SJCRH30 (cell line): ENCODE measurements around the gene SHTN1. TPM values are rescaled to one million over a fixed set of nuclear protein-coding genes. Genes with fewer than 3 reads are reported as not detected.
A peak's percentile ranks its signal among the peaks of the same experiment; 100 is the strongest.

Experiments
- DNase-seq, 2 experiments: peaks; one replicate each; pipeline ENCODE4 v3.0.0-alpha.2; 2015 to 2020
- H3K27ac ChIP-seq: fragments of 250-450 bp; sonication (Bioruptor Pico); 2 replicates; pipeline ENCODE4 v1.5.1; 2020; ENCODE audit warnings: mild to moderate bottlenecking, moderate library complexity
- H3K27me3 ChIP-seq: fragments of 250-450 bp; sonication (Bioruptor Pico); 2 replicates; pipeline ENCODE4 v1.5.1; 2020; ENCODE audit warnings: mild to moderate bottlenecking, moderate library complexity
- H3K36me3 ChIP-seq: fragments of 250-450 bp; sonication (Bioruptor Pico); 2 replicates; pipeline ENCODE4 v1.5.1; 2020; ENCODE audit warnings: mild to moderate bottlenecking, moderate library complexity
- H3K4me1 ChIP-seq: fragments of 250-450 bp; sonication (Bioruptor Pico); 2 replicates; pipeline ENCODE4 v1.5.1; 2020; ENCODE audit warnings: mild to moderate bottlenecking, moderate library complexity
- H3K4me3 ChIP-seq: fragments of 250-450 bp; sonication (Bioruptor Pico); 2 replicates; pipeline ENCODE4 v1.5.1; 2020; ENCODE audit warnings: mild to moderate bottlenecking, moderate library complexity
- H3K9me3 ChIP-seq: fragments of 250-450 bp; sonication (Bioruptor Pico); replicated peaks from 2 replicates; pipeline ENCODE4 v1.5.1; 2020; ENCODE audit warnings: mild to moderate bottlenecking, moderate library complexity
- total RNA-seq: library from RNA; depleted of rRNA; stranded (reverse); fragments of >200 nt; shearing (Covaris generic); gene quantifications from 2 replicates; pipeline ENCODE4 v1.2.3, GENCODE V29; 2014

The SHTN1 gene
- total RNA-seq, 1 experiment from 2014 or later = 8.8 TPM

- Histone ChIP-seq H3K36me3 (no peaks in the 10 kb centered on the region), H3K4me3 (no peak overlapping the region), H3K9me3 (peaks cover 5% of the 10 kb centered on the region), H3K4me1 (no peaks in the 10 kb centered on the region; the same call in 1 of the 2 replicates), H3K27ac (no peak overlapping the region), H3K27me3 (no peaks in the 10 kb centered on the region)
- DNase-seq = no peak
Measured at GRCh38 chr10:116853701-116854100, 151.3 kb downstream of the SHTN1 start.

GRCh38 chr10:116853287-116853686 lies 151.7 kb downstream of the SHTN1 start:
- Histone ChIP-seq H3K9me3 (peaks cover 4% of the 10 kb centered on the region), H3K27me3 (no peaks in the 10 kb centered on the region), H3K4me1 (no peaks in the 10 kb centered on the region; the same call in 1 of the 2 replicates), H3K36me3 (no peaks in the 10 kb centered on the region), H3K4me3 (no peak overlapping the region), H3K27ac (no peak overlapping the region)
- no peak for DNase-seq

DNA sequence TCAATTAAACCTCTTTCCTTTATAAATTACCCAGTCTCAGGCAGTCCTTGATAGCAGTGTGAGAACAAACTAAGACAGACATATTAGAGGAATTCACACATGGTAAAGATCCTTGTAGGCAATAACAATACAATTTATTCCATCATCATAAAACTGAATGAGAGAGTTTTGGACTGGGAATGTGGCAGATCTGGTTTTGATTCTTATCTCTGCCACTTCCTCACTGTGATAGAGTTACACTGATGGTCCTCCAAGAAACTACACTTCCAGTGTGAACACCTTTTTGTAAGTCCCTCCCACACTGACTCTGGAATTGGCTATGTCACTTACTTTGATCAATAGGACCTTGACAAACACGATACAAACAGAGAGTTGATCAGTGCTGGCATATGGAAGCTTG lies 152.7 kb downstream of the SHTN1 start:
- Histone ChIP-seq H3K4me1 (no peaks in the 10 kb centered on the region), H3K27me3 (no peaks in the 10 kb centered on the region)
- no peak for DNase-seq

DNA sequence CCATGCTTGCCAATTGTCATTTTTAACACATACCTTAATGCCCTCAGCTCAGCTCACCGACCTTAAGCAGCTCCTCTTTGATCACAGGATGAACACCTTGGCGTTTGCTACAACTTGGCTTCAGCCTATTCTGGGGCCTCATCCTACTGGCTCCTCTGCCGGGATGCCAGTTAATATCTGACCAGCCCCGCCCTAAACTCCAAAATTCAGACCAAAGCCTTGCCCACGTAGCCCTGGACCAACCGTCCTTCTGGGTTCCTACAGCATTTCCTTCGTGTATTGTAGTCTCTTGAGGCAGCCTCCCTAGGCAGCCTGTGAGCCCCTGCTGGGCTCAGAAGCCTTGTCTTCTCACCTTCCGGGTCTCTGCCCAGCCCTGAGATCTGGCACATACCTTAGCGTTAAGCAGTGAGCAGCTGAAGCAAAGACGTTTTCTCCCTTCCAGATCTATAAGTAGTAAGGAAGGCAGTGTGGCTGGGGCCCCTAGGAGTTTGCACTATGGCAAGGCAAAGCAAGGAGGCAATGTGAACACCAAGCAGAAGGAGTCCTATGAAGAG lies 154.9 kb downstream of the SHTN1 start:
- H3K4me3 ChIP-seq = no peak overlapping the region
- no peaks in the 10 kb centered on the region for H3K27me3 ChIP-seq
- no peaks in the 10 kb centered on the region for H3K4me1 ChIP-seq
- no peaks in the 10 kb centered on the region for H3K36me3 ChIP-seq
- H3K27ac ChIP-seq = no peak overlapping the region
- H3K9me3 ChIP-seq = no peaks in the 10 kb centered on the region
- DNase-seq = no peak

More for the DNA sequence above, 152.7 kb downstream of the SHTN1 start:
- Histone ChIP-seq H3K9me3 (no peaks in the 10 kb centered on the region; the same call in 1 of the 2 replicates), H3K36me3 (no peaks in the 10 kb centered on the region), H3K27ac (no peak overlapping the region), H3K4me3 (no peak overlapping the region)

- Histone ChIP-seq H3K27me3 (no peaks in the 10 kb centered on the region), H3K36me3 (no peaks in the 10 kb centered on the region), H3K9me3 (no peaks in the 10 kb centered on the region), H3K4me3 (no peak within 1 kb of the TSS), H3K4me1 (no peaks in the 10 kb centered on the region), H3K27ac (no peak within 1 kb of the TSS)
- no peak for DNase-seq
Measured at GRCh38 chr10:116849248-116850057, 155.5 kb downstream of the SHTN1 start, which contains the start of gene ENO4. Gene ENO4 (plus strand): TSS chr10:116849499. CDS start chr10:116849567, 68 bp downstream.

DNA sequence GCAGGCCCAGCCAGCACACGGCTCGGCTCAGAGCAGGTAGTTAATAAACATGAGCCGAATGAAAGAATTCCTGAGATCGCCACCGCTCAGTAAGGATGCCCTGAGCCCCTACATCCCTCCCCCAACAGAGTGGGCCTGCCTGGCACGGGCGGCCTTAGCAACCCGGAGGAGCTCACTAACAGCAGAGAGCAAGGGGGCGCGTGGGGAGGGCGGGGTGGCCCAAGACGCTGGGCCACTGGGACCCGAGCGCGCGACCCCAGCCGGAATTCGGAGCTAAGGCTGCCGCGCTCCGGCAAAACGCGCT lies 156.1 kb downstream of the SHTN1 start:
- H3K27ac ChIP-seq = no peak overlapping the region
- no peaks in the 10 kb centered on the region for H3K4me1 ChIP-seq
- no peak overlapping the region for H3K4me3 ChIP-seq
- no peaks in the 10 kb centered on the region for H3K36me3 ChIP-seq
- no peak for DNase-seq
- no peaks in the 10 kb centered on the region for H3K9me3 ChIP-seq
- H3K27me3 ChIP-seq = no peaks in the 10 kb centered on the region

- Histone ChIP-seq H3K4me1 (no peaks in the 10 kb centered on the region), H3K27ac (no peak overlapping the region)
- DNase-seq = no peak
Measured at GRCh38 chr10:116848032-116848943, 156.7 kb downstream of the SHTN1 start.

GRCh38 chr10:116845823-116846222 lies 159.2 kb downstream of the SHTN1 start:
- Histone ChIP-seq H3K27me3 (peaks cover 1% of the 10 kb centered on the region; the same call in 1 of the 2 replicates), H3K4me3 (no peak overlapping the region), H3K4me1 (no peaks in the 10 kb centered on the region), H3K27ac (no peak overlapping the region), H3K36me3 (no peaks in the 10 kb centered on the region), H3K9me3 (no peaks in the 10 kb centered on the region)
- DNase-seq = no peak

More at GRCh38 chr10:116848032-116848943, 156.7 kb downstream of the SHTN1 start:
- no peaks in the 10 kb centered on the region for H3K36me3 ChIP-seq
- no peaks in the 10 kb centered on the region for H3K27me3 ChIP-seq
- no peaks in the 10 kb centered on the region for H3K9me3 ChIP-seq
- H3K4me3 ChIP-seq = no peak overlapping the region

DNA sequence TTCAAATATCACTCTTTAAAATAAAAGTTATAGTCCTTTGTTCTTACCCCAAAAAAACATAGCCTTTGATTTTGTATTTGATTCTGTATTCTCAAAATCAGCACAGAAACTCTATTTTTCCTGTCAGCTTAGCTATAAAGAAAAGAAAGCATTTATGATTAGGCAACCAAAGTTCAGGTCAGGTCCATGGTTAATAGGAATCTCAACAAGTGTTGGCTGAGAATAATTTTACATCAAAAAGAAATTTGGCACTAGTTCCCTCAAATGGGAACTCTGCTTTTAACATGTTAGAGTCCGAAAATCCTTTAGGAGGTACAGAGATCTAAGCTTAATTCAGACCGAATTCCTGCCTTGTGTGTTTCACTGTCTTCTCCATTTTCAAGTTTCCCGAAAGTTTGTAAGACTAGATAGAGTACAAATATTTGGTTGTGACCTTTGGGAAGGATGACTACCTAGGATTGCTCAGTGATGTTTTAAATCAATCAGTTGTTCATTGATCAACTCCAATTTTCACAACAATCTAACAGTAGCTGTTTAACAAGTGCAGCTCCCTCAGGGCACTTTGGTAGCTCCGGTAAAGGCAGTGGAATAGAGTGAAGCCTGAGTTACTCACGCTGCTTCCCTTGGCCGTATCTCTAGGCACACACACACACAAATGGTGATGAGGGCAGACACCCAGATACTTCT lies 164.5 kb downstream of the SHTN1 start:
- no peak for DNase-seq
- Histone ChIP-seq H3K4me1 (no peaks in the 10 kb centered on the region), H3K27me3 (peaks cover 12% of the 10 kb centered on the region), H3K36me3 (no peaks in the 10 kb centered on the region), H3K27ac (no peak overlapping the region), H3K4me3 (no peak overlapping the region), H3K9me3 (no peaks in the 10 kb centered on the region)

GRCh38 chr10:116838143-116838725 lies 166.8 kb downstream of the SHTN1 start:
- Histone ChIP-seq H3K4me1 (no peaks in the 10 kb centered on the region), H3K4me3 (no peak overlapping the region), H3K36me3 (no peaks in the 10 kb centered on the region), H3K27ac (no peak overlapping the region), H3K9me3 (no peaks in the 10 kb centered on the region), H3K27me3 (peaks cover 12% of the 10 kb centered on the region)
- DNase-seq = no peak

GRCh38 chr10:116836902-116837523 lies 168.0 kb downstream of the SHTN1 start:
- peak in 1 of 2 experiments; percentile 23 for DNase-seq
- Histone ChIP-seq H3K36me3 (no peaks in the 10 kb centered on the region), H3K4me1 (no peaks in the 10 kb centered on the region)

GRCh38 chr10:116836083-116836482 lies 168.9 kb downstream of the SHTN1 start:
- H3K9me3 ChIP-seq = no peaks in the 10 kb centered on the region
- no peaks in the 10 kb centered on the region for H3K4me1 ChIP-seq
- H3K4me3 ChIP-seq = no peak overlapping the region
- no peak overlapping the region for H3K27ac ChIP-seq
- peaks cover 12% of the 10 kb centered on the region for H3K27me3 ChIP-seq
- no peak for DNase-seq
- H3K36me3 ChIP-seq = no peaks in the 10 kb centered on the region

More at GRCh38 chr10:116836902-116837523, 168.0 kb downstream of the SHTN1 start:
- Histone ChIP-seq H3K4me3 (no peak overlapping the region), H3K27me3 (peaks cover 12% of the 10 kb centered on the region), H3K27ac (no peak overlapping the region), H3K9me3 (no peaks in the 10 kb centered on the region)

- Histone ChIP-seq H3K4me3 (no peak overlapping the region), H3K36me3 (no peaks in the 10 kb centered on the region), H3K4me1 (no peaks in the 10 kb centered on the region), H3K9me3 (no peaks in the 10 kb centered on the region), H3K27ac (no peak overlapping the region), H3K27me3 (peaks cover 9% of the 10 kb centered on the region)
- DNase-seq = no peak
Measured at GRCh38 chr10:116835658-116836057, 169.3 kb downstream of the SHTN1 start.
